NCI-H1694 treated with DMSO at 0.1 percent for 48 hours (cell line): ENCODE data around the gene GPALPP1.
"Not testable (repeated sequence)": the region's sequence is repeated elsewhere in the genome, so short reads cannot be mapped to it uniquely, and the experiment has no call there.

Source experiments
- DNase-seq: peaks from one replicate; lab custom pipeline; 2025; lab: John Stamatoyannopoulos, UW

GPALPP1 gene, protein sequence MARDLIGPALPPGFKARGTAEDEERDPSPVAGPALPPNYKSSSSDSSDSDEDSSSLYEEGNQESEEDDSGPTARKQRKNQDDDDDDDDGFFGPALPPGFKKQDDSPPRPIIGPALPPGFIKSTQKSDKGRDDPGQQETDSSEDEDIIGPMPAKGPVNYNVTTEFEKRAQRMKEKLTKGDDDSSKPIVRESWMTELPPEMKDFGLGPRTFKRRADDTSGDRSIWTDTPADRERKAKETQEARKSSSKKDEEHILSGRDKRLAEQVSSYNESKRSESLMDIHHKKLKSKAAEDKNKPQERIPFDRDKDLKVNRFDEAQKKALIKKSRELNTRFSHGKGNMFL

DNA sequence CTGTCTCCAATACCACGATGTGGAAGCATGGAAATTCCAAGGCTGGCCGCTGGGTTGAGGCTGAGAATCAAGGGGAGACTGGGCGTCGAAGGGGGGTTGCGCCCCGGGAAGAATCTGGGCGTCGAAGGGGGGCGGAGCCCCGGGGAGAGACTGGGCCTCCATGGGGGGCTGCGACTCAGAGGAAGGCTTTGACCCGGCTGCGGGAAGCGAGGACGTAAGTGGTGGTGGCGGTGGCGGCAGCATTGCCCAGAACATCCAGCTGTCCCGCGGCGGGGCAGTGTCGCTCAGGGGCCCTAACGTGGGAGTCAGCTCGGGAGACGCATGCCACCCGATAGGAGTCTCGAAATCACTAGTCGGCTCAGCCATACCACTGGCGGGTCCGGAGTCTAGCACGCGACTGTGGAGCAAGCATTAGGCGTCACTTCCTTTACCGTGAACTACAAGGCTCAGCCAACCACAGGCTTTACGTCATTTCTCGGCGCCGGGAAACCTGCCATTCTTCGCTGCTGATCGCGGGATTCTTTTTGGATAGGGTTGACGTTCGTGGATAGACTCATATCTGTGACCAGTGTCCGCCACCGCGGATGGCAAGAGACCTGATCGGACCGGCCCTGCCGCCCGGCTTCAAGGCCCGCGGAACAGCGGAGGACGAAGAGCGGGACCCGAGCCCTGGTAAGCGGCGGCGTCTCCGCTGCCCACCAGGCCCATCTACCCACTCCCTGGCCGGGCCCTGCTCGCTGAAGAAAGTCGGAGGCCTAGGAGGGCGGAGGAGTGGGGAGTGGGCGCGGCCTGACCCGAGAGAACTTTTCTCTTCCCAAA lies at the start of gene GPALPP1, which contains the start of gene NUFIP1:
Gene GPALPP1, plus strand, starts transcription at position 468 of the 819 bp plus-strand sequence. Its CDS starts 117 bp downstream, at position 585.
Gene NUFIP1, minus strand, starts transcription at position 401 of the 819 bp plus-strand sequence. Its CDS starts 35 bp downstream, at position 366.
- DNase-seq: peak; percentile 87

DNA sequence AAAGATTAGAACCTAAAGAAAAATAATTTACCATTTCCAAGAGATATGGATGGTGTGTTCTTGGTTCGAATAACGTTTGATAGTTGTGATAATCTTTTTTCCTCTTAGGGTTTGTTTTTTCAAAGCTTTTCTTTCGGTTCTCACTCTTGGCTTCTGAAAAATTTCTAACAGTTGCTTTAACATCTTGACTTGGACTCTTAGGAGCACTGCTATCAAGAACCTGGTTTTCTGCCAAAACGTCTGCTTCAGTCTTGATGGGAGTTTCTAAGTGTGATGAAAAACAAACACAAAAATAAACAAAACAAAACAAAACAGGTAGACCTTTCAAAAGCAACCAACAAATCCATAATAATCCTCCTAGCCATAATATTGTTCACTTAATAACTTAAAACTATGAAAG lies 45.9 kb upstream of the GPALPP1 start:
- DNase-seq: not testable (repeated sequence)

DNA sequence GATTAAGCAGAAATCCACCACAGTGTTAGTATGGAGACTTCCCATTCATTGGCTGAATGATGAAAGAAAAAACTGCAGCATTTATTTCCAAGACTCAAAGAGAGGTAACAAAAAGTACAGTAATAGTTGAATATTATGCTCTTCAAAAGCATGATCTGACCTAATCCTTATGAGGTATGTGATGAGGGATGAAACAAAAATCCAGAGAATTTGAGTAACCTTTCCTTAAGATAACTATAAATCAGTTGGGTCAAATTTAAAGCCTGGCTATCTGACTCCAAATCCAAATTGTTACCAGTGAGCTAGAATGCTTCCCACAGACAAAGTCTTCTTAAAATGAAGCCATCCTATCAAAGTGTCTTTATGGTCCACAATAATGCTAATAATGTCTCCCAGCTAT lies 38.2 kb upstream of the GPALPP1 start:
- no peak for DNase-seq

DNA sequence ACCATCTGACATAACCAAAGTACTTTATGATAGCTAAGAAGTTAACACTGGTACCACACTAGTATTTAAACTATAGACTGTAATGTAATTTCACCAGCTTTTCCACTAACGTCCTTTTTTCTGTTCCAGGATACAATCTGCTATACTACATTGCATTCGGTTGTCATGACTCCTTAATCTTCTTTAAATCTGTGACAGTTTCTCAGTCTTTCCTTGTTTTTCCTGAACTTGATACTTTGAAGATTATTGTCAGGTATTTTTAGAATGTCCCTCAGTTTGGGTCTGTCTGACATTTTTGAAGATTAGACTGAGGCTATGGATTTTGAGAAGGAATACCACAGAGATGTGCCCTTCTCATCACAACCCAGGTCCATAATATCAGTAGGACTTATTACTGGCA lies 36.7 kb upstream of the GPALPP1 start:
- no peak for DNase-seq

DNA sequence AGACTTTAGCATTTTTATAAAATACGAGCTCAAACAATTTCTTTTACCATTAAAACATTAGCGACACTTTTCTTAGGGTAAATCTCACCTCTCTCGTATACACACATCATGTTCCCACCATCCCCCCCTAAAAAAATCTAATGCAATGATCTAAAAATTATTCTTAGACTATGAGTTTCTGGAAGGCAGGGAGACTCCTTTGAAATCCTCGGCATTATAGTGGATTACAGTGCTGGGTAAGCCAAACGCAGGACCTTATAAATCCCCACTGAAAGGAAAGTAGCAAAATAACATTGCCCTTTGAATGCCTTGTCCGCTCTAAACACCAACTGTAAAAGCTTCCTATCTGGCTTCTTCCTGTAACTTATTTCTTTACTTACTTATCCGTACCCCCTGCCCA lies 35.1 kb upstream of the GPALPP1 start:
- no peak for DNase-seq

DNA sequence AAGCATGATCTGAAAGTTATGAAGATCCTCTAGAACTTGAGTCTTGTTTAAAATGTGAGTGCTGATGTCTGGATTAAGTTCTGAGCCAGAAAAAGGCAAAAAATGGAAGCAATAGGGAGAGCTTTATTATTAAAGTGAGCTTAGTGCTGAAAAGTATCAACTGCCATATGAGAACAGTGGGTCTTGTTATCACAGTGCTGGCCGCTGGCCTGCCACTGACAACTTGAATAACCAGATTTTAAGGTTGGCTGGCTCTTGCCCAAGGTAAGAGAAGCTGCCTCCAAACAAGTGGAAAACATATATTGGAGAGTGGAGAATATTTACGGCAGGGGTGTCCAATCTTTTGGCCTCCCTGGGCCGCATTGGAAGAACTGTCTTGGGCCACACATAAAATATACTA lies 33.9 kb upstream of the GPALPP1 start:
- DNase-seq: no peak

DNA sequence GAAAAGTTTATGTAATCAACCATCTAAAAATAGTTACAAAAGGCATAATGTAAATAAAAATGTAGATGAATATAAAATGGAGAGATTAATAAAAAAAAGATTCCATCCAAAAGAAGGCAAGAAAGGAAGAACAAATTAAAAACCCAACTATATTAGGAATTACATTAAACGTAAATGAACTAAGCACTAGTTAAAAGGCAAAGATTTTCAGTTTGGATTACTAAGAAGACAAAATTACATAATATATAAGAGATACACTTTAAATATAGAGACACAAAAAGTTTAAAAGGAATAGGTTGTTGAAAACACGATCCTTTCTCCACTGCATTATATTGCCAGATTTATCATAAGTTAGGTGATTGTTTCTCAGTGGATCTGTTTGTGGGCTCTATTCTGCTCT lies 27.3 kb upstream of the GPALPP1 start:
- no peak for DNase-seq

DNA sequence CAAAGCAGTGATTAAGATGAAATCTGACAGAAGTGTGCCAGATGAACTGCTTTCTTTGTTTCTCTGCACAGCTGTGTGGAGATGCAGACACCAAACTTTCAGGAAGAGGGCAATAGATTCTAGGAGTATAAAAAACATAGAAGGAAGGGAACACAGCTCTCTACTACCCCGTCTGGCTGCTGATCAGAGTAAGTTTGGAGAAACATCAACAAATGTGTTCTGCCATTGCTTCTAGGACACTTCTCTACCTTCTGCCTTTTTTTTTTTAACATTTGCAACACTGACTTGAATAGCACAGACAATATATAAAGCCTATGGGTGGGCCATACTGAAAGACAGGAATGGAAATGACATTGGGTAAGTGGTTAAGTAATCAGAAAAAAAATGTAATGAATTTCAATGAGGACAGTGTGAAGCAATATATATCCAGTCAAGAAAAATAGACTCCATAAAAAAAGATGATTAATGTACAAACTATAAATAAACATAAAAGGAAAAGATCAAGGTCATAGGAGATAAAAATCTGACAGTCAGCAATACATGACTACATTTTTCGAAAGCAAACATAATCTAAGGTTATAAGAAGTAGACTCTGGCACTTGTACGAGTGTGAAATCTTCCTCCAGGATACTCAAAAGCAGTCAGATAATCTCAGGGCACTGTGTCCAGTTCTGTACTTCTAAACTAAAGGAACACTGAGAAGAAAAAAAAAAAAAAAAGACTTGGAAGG lies 21.5 kb upstream of the GPALPP1 start:
- no peak for DNase-seq

DNA sequence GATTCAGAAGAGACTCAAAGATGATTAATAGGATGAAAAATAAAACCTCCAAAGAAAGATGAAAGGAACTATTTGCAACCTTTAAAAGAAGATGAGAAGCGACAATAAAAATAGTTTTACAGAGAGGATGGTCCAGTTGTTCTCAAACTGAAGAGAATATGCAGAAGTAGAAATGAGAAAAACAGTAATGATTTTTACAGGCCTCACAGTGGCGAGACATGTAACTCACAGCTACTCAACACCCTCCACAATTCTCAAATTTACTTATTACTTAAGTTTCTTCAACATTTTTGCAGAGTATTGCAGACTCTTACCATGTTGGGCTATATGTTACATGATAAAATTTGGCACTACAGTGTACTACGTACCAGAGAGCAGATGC lies 20.9 kb upstream of the GPALPP1 start:
- DNase-seq: no peak

DNA sequence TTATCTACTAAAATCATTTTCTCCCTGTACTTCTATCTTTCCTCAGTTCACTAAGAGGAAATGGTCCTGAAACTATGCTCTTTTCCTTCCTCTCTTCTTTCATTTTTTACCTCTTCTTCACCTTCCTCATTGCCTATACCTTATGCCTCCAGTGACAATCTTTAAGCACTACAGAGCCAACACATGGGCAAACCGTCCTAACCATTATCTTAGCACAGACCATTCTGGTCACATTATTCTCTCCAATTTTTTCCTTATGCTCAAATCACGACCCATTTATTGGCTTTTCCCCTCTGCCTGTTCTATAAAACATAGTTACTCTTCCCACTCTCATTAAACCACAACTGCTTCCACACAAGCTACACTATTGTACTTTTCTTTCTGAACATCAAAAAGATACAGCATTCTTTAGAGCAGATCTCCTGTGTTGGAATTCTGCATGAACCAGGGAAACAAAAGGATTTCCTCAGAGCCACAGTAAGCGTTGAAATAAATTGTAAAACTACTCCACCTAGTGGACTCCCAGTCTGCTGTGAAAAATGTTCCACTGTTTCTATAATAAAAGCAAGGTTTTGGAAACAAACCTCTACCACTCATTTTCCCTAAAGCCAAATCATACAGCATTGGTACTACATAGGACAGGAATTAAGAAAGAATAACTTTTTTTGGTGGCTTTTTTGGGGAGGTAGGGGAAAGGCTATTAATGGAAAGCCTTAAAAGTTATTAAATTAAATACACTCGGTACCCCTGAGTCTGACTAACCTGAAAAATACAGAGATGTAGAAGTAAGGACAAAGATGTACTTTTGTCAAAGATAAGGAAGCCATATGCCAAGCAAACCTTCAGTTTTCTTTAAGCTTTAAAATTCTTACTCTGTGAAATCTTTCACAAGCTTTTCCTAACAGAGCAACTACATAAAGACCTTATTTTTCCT lies 19.5 kb upstream of the GPALPP1 start:
- peak; percentile 51 for DNase-seq

DNA sequence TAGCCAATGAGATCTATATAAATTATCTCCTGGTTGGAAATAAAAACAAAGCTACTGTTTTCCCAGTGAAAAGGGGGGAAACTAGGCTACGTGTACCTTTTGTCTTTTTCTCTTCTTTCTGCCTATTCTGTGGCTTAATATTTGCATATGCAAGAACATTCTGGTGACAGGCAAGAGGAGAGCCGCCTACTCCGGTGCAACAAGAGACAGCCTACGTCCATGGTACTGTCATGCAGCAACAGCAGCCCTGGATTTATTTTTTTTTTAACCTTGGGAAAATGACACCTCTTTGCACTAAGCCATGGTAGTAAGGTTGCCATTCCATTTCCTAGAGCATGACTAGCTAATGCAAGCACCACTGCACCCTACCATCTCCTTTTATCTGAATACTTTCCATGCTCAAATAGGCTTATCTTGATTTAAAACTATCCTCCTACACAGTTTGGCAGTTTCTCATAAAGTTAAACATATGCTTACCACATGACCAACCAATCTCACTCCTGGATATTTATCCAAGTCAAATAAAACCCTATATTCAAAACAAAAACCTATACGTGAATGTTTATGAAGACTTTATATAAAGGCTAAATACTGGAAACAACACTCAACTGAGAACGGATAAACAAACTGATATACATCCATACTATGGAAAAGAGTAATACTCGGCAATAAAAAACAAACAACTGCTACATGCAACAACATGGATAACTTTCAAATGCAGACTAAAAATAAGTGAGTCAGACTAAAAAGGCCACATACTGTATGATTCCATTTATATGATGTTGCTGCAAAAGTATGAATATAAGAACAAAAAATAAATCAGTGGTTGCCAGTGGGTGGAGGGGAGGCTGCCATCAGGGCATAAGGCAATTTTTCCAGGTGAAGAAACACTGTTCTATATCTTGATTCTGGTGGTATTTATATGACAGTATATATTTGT lies 17.4 kb upstream of the GPALPP1 start:
- no peak for DNase-seq

DNA sequence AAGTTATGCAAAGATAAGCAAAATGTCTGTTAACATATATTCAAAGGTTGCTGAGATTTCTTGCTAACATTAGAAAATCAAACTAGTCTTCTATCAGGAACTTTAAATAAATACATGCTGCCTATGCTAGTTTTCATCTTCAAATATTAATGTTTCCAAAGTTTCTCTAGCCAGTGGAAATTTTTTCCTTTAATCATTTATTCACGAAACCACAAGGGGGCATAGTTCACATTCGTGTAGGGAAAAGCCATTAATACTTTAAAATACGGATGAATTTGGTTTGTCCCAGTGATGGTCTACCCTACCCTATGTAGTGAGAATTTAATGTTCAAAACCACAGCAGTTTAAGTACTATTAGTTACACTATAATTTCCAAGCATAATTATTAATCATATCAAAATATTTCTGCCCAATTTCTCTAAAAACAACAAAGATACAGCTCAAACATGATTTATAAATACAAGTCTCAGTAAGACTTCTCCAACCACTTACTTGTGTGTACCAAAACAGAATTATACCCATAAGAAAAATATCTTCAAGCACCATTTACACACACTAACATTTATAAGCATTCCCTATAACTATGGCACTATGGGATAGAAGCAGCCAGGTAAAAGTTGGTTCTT lies 16.3 kb upstream of the GPALPP1 start:
- DNase-seq: peak; percentile 17

DNA sequence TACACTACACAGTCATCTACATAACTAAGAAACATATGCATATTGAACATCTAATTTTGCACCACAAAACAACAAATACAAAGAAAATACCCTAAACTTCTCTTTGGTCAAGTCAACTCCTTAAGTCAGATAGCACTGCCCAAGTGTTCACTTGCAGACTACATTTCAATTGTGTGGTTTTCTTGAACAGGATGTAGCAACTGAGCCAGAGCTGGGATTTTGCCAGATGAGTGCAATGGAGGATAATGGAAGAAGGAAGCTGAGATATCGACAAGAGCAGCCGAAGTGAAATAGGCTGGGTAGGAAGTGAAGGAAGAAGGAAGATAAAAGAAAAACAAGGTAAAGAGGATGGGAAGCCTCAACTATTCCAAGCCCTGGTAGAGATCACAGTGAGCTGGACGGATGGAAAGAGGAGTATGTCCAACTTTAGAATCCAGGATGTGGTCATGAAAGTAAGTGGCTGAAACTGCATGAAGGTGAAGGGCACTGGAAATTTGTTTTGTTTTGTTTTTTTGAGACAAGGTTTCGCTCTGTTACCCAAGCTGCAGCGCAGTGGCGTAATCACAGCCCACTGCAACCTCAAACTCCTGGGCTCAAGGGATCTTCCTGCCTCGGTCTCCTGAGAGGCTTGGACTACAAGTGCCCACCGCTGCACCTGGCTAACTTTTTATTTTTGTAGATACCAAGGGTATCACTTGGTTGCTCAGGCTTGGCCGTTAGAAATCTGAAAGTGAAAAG lies 15.1 kb upstream of the GPALPP1 start:
- DNase-seq: no peak

DNA sequence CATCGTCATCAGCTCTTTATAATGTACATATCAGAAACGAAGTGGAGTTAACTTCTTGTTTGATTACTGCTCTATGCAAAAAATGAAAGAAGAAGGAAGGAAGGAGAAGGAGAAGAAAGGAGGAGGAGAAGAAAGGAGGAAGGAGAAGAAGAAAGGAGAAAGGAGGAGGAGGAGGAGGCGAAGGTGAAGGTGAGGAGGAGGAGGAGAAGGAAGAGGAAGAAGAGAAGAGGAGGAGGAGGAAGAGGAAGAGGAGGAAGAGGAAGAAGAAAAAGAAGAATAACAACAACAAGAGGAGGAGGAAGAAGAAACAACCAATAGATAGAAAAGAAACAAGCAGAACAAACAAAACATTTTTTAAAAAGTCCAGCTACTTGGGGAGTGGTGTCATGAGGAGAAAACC lies 13.1 kb upstream of the GPALPP1 start:
- DNase-seq: no peak

DNA sequence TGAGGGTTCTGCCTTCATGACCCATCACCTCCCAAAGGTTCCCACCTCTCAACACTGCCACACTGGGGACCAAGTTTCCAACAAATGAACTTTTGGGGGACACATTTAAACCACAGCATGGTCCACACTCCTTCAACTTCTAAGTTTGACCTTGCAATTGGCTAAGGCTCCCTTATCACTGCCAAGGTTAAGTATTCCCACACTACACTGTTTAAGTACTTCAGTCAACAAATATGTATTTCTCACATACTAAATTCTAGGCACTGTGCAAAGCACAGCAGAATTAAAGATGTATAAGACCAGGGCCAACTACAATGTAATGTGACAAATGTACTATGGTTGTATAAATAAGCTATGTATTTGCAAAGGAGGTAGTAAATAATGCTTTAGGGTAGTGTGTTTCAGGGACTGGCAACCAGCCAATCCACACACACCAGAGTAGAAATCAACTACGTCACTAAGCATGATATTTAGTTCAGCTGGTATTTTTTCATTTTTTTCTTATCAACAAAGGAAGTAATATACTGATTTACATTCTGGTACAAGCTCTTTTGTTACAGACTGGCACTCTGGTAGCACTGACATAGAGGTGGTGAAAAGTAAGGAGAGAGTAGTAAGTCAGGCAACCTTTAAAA lies 12.3 kb upstream of the GPALPP1 start:
- no peak for DNase-seq

DNA sequence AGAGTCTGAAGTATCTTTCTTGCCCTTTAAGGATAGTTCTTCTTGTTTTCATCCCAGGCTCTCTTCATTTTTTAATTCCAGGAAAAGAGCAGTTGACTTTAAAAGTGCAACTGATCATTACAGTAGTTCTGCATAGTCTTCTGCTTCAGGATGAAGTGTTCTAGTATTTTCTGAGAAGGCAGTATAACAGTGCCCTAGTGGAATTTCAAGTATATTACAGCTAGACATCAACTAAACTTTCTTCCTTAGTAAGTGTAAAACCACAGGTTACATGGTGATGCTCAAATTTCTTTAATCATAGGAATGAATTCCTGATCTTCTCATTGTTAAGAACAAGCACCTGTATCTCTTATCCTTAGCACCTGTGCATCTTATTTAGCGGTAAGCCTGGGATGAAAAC lies 11.0 kb upstream of the GPALPP1 start:
- no peak for DNase-seq

DNA sequence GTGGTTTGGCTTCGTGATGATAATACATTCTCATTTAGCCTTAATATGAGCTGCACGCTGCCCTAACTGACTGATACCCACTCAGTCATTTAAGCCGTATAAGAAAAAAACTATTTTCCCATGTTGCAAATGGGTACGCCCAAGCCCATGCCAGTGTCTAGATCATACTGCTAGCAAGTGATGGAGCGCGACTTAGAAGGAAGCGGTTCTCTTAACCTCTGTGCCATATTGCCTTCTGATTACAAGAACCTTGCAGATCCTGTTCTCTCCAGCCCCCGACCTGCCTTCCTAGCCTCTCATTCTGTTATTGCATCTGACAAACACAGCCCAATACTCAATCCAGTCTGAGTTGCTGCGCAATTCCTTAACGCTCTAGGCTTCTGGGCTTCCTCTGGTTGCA lies 603 bp downstream of the GPALPP1 start:
- DNase-seq: no peak

DNA sequence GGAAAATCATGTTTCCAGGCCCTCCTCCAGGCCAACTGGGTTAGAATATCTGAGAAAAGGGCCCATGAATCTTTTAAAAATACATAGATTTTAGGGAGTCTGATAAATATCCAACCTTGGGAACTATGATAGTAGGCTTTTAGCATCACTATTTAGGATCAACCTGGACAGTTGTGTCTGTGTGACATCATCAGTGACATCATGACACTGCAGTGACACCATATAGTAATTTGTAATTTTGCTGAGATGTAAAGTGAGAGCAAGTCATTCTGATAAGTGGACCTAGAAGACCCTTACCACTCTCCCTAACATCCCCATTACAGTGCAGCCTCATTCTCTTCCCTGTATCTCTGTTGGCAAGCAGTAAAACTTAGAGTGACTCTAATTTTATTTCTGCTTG lies 14.1 kb downstream of the GPALPP1 start:
- no peak for DNase-seq

DNA sequence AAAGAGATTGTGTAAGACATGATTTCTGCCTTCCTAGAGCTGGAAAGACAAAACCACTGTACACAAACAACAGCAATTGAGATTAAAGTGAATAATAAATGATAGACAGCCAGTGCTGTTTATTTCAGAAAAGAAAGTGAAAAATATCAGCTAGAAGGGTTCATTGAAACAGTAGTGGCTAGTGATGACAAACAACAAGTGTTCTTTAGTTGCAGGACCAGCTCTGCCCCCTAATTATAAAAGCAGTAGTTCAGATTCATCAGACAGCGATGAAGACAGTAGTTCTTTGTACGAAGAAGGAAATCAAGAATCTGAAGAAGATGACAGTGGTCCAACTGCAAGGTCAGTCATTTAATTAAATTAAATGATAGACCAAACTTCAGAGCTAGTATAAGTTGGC lies 14.8 kb downstream of the GPALPP1 start:
- DNase-seq: no peak
